Aortic smooth muscle cell (primary cell): ENCODE data around the gene FER. TPM values are rescaled to one million over a fixed set of nuclear protein-coding genes. Genes with fewer than 3 reads are reported as not detected.

Source experiments
- total RNA-seq: library from RNA; depleted of rRNA; stranded (reverse); fragments of >200 nt; gene quantifications from 2 replicates; pipeline ENCODE4 v1.2.3, GENCODE V29; 2014

FER gene
- total RNA-seq, result 25.5 and 36.9 TPM in 2 replicates

GRCh38 chr5:108747774-108748400 is at the start of gene FER:
Gene FER, plus strand, starts transcription at chr5:108747897. Its CDS starts 50,286 bp downstream, at chr5:108798183.

